CD4-positive, alpha-beta T cell (primary cell): Measurements from ENCODE around the gene CCDC33. TPM values are rescaled to one million over a fixed set of nuclear protein-coding genes. Genes with fewer than 3 reads are reported as not detected.

Experiments used
- ATAC-seq: fragments of 200-7000 bp; cut with Tn5 transposase; one replicate; pipeline ENCODE4 v1.10.0; 2022; ENCODE audit warnings: mild to moderate bottlenecking; ENCODE audit not compliant: poor library complexity
- CTCF ChIA-PET: fragments of 350-600 bp; sonication (Branson Sonifier 250); formaldehyde crosslinking; loops from one replicate; lab custom pipeline; 2021; ENCODE audit warnings: antibody characterized with exemption, inconsistent platforms; lab: Charles Lee
- POLR2A ChIA-PET: fragments of 350-600 bp; sonication (Branson Sonifier 250); formaldehyde crosslinking; loops from one replicate; lab custom pipeline; 2021; ENCODE audit warnings: antibody characterized with exemption, inconsistent platforms; lab: Charles Lee
- DNase-seq, 14 experiments: peaks; one replicate each; pipeline ENCODE4 v3.0.0-alpha.2; 2013 to 2020; ENCODE audit warnings: mixed read lengths in 2 of 14
- H3K27ac ChIP-seq, 2 donors: one replicate each; pipeline versions ENCODE4 v1.5.1 to v1.7.0; 2013; ENCODE audit warnings: low read length in 2 of 2, low read depth in 1 of 2, mild to moderate bottlenecking in 1 of 2
- H3K27me3 ChIP-seq, 2 experiments: 1 replicate in 1 of 2; 2 replicates in 1 of 2; pipeline versions ENCODE4 v1.6.1 to v1.7.0; 2013; ENCODE audit warnings: low read length in 2 of 2, control low read depth in 1 of 2, mild to moderate bottlenecking in 1 of 2, moderate library complexity in 1 of 2; ENCODE audit not compliant: insufficient read depth in 2 of 2, control insufficient read depth in 1 of 2
- H3K36me3 ChIP-seq: one replicate; pipeline ENCODE4 v1.6.1; 2013; ENCODE audit warnings: low read length, control low read depth; ENCODE audit not compliant: insufficient read depth
- H3K4me1 ChIP-seq: one replicate; pipeline ENCODE4 v1.6.1; 2013; ENCODE audit warnings: low read length, control low read depth; ENCODE audit not compliant: insufficient read depth
- H3K4me3 ChIP-seq: one replicate; pipeline ENCODE4 v1.5.1; 2013; ENCODE audit warnings: mild to moderate bottlenecking, low read length, moderate library complexity
- H3K9me3 ChIP-seq, 2 experiments: 1 replicate in 1 of 2; 2 replicates in 1 of 2; pipeline versions ENCODE4 v1.6.1 to v1.7.0; 2013; ENCODE audit warnings: low read length in 2 of 2, mild to moderate bottlenecking in 2 of 2, control low read depth in 1 of 2, moderate library complexity in 1 of 2; ENCODE audit not compliant: control insufficient read depth in 1 of 2, insufficient read depth in 1 of 2
- H3K27ac Mint-ChIP-seq: one replicate; pipeline ENCODE4 v1.8.0; 2020; ENCODE audit warnings: mixed read lengths
- H3K27me3 Mint-ChIP-seq: one replicate; pipeline ENCODE4 v1.8.0; 2021; ENCODE audit warnings: mixed read lengths
- H3K36me3 Mint-ChIP-seq: one replicate; pipeline ENCODE4 v1.8.0; 2021; ENCODE audit warnings: low read depth, mixed read lengths
- H3K4me1 Mint-ChIP-seq: one replicate; pipeline ENCODE4 v1.8.0; 2021; ENCODE audit warnings: low read depth, mixed read lengths
- H3K4me3 Mint-ChIP-seq: one replicate; pipeline ENCODE4 v1.8.0; 2020; ENCODE audit warnings: mild to moderate bottlenecking, mixed read lengths
- H3K9me3 Mint-ChIP-seq: one replicate; pipeline ENCODE4 v1.8.0; 2020; ENCODE audit warnings: mixed read lengths
- CTCF ChIP-seq: fragments of 200-600 bp; IDR thresholded peaks from one replicate; pipeline ENCODE4 v1.8.0; 2022; ENCODE audit warnings: antibody characterized with exemption, mild to moderate bottlenecking
- intact Hi-C, 2 experiments: fragments of 100-400 bp; cut with DNase I in 1 of 2; cut with micrococcal nuclease in 1 of 2; formaldehyde crosslinking; loops; one replicate each; pipeline versions ENCODE4 v1.15.1 to v1.9.0; 2023 to 2025; cut with DNase I, micrococcal nuclease
- total RNA-seq, 174 experiments: library from RNA in 2 of 174; stranded (reverse) in 2 of 174; gene quantifications; one replicate each; pipeline ENCODE4 v1.2.3 and lab custom pipeline; 2021 to 2026

CCDC33 gene
- total RNA-seq, 2 experiments from 2014 or later = not detected

DNA sequence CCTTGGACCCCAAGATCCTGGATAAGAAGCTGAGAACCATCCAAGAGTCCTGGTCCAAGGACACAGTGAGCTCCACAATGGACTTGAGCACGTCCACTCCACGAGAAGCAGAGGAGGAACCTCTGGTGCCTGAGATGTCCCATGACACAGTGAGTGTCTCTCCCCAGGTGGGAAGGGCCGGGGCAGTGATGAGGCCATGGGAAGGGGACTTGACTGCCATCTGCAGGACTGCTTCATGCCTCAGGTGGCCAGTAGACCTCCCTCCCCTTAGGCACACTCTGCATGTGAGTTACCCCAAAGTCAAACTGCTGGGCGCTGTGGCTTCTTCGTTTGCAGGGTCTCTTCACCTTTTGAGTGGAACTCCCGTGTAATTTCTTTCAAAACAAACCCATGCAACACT, 59.7 kb downstream of the CCDC33 start:
- intact Hi-C loops = no loop called here
- H3K27me3 Mint-ChIP-seq = peaks cover 45% of the 10 kb centered on the region
- no peak overlapping the region for H3K27ac ChIP-seq
- no peaks in the 10 kb centered on the region for H3K4me1 ChIP-seq
- ATAC-seq (no peak), DNase-seq (no peak)
- H3K4me3 Mint-ChIP-seq = no peak overlapping the region
- H3K4me3 ChIP-seq = no peak overlapping the region
- CTCF ChIA-PET = no interaction called here
- no peak overlapping the region for H3K27ac Mint-ChIP-seq
- no peaks in the 10 kb centered on the region for H3K36me3 ChIP-seq
- TF ChIP-seq CTCF = no peak
- H3K27me3 ChIP-seq = peaks cover 16 to 24% of the 10 kb centered on the region in 2 experiments
- H3K9me3 ChIP-seq = peaks cover 0 to 23% of the 10 kb centered on the region in 2 experiments
- H3K9me3 Mint-ChIP-seq = no peaks in the 10 kb centered on the region
- POLR2A ChIA-PET = no interaction called here
- no peaks in the 10 kb centered on the region for H3K36me3 Mint-ChIP-seq
- H3K4me1 Mint-ChIP-seq = no peaks in the 10 kb centered on the region

GRCh38 chr15:74297887-74298286, 61.8 kb downstream of the CCDC33 start:
- no peaks in the 10 kb centered on the region for H3K36me3 ChIP-seq
- H3K27me3 ChIP-seq = peaks cover 19% of the 10 kb centered on the region in 2 experiments
- no peak overlapping the region for H3K4me3 ChIP-seq
- H3K27me3 Mint-ChIP-seq = peaks cover 50% of the 10 kb centered on the region
- H3K4me3 Mint-ChIP-seq = no peak overlapping the region
- TF ChIP-seq CTCF = no peak
- no peaks in the 10 kb centered on the region for H3K4me1 Mint-ChIP-seq
- ATAC-seq = no peak
- no peak overlapping the region for H3K27ac Mint-ChIP-seq
- peaks cover 0 to 4% of the 10 kb centered on the region in 2 experiments for H3K9me3 ChIP-seq
- POLR2A ChIA-PET = no interaction called here
- no peaks in the 10 kb centered on the region for H3K9me3 Mint-ChIP-seq
- H3K36me3 Mint-ChIP-seq = no peaks in the 10 kb centered on the region
- no peak overlapping the region for H3K27ac ChIP-seq
- H3K4me1 ChIP-seq = no peaks in the 10 kb centered on the region
- intact Hi-C loops = no loop called here
- CTCF ChIA-PET = no interaction called here
- DNase-seq = no peak

DNA sequence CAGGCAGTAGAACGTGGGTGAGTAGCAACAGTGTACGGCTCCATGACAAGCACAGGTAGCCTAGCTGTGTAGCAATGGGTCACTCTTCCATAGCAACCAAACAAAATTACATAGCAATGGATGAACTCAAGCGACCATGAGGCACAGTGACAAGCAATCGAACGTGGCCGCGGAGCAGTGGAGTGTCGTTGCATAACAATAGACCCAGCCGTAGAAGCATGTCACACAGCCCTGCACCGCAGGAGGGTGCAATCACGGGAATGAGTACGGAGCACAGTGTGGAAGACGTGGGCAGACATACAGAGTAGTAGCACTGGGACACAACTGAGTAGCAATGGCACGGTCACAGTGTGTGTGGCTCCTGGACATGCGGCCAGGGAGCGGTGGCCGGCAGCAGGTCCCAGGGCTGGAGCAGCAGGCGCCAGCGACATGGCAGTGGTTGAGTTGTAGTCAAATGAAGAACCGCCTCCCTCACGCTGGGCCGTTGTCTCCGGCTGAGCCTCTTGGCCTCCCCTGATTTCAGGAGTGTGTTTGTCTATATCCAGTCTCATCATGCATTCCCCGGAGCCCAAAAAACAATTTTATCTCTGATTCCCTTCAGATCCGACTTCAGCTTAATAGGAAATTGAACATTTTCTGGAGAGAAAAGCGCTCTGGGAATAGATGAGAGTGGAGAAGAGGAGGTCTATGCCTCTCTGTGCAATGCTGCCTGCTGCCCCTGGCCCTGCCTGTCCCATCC, 64.1 kb downstream of the CCDC33 start:
- ATAC-seq (no peak), DNase-seq (no peak)
- Mint-ChIP-seq H3K9me3 (no peaks in the 10 kb centered on the region), H3K27ac (no peak overlapping the region), H3K4me1 (no peaks in the 10 kb centered on the region), H3K27me3 (peaks cover 56% of the 10 kb centered on the region), H3K36me3 (no peaks in the 10 kb centered on the region), H3K4me3 (no peak overlapping the region)
- intact Hi-C loops = loop anchor here in 1 of 2 experiments (5.0 kb wide), 2 partner anchors 173 to 328 kb away; no protein-coding TSS in a partner anchor
- Histone ChIP-seq H3K27me3 (peaks cover 11 to 23% of the 10 kb centered on the region in 2 experiments), H3K9me3 (peaks cover 0 to 4% of the 10 kb centered on the region in 2 experiments), H3K36me3 (no peaks in the 10 kb centered on the region), H3K27ac (no peak overlapping the region), H3K4me3 (no peak overlapping the region), H3K4me1 (no peaks in the 10 kb centered on the region)
- ChIA-PET CTCF (no interaction called here), POLR2A (no interaction called here)
- TF ChIP-seq CTCF = no peak
